ENCODE results near the gene AUH. TPM values are rescaled to one million over a fixed set of nuclear protein-coding genes. Genes with fewer than 3 reads are reported as not detected.

Gene AUH
- total and polyA plus RNA-seq, 9 of the 15 experiments (the other 6 are each of a cell fraction or from before 2014, with no cell fraction given) = 3.4 to 29.0 (median 10.1) TPM

GRCh38 chr9:91193658-91194391 lies 167.9 kb downstream of the AUH start (continued):
- 0 out of 2 replicates have a peak, but pooled peaks have one; percentile 62 for TF ChIP-seq BCOR (IDR thresholded peaks at IDR 0.05)
- TF ChIP-seq, protein P1, sequence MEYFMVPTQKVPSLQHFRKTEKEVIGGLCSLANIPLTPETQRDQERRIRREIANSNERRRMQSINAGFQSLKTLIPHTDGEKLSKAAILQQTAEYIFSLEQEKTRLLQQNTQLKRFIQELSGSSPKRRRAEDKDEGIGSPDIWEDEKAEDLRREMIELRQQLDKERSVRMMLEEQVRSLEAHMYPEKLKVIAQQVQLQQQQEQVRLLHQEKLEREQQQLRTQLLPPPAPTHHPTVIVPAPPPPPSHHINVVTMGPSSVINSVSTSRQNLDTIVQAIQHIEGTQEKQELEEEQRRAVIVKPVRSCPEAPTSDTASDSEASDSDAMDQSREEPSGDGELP (CRISPR knock-in tag; IDR thresholded peaks at IDR 0.05; ENCODE audit: borderline replicate concordance) = peak; percentile 80; the same call in 1 of the 2 replicates
- no peak for TF ChIP-seq ZNF253 (CRISPR knock-in tag; conservative IDR thresholded peaks at IDR 0.05)
- peak; percentile 41 for TF ChIP-seq DPF2 (IDR thresholded peaks at IDR 0.05)
- peak; percentile 75 for TF ChIP-seq ZNF766 (CRISPR knock-in tag; conservative IDR thresholded peaks at IDR 0.05)
- TF ChIP-seq, protein P2, sequence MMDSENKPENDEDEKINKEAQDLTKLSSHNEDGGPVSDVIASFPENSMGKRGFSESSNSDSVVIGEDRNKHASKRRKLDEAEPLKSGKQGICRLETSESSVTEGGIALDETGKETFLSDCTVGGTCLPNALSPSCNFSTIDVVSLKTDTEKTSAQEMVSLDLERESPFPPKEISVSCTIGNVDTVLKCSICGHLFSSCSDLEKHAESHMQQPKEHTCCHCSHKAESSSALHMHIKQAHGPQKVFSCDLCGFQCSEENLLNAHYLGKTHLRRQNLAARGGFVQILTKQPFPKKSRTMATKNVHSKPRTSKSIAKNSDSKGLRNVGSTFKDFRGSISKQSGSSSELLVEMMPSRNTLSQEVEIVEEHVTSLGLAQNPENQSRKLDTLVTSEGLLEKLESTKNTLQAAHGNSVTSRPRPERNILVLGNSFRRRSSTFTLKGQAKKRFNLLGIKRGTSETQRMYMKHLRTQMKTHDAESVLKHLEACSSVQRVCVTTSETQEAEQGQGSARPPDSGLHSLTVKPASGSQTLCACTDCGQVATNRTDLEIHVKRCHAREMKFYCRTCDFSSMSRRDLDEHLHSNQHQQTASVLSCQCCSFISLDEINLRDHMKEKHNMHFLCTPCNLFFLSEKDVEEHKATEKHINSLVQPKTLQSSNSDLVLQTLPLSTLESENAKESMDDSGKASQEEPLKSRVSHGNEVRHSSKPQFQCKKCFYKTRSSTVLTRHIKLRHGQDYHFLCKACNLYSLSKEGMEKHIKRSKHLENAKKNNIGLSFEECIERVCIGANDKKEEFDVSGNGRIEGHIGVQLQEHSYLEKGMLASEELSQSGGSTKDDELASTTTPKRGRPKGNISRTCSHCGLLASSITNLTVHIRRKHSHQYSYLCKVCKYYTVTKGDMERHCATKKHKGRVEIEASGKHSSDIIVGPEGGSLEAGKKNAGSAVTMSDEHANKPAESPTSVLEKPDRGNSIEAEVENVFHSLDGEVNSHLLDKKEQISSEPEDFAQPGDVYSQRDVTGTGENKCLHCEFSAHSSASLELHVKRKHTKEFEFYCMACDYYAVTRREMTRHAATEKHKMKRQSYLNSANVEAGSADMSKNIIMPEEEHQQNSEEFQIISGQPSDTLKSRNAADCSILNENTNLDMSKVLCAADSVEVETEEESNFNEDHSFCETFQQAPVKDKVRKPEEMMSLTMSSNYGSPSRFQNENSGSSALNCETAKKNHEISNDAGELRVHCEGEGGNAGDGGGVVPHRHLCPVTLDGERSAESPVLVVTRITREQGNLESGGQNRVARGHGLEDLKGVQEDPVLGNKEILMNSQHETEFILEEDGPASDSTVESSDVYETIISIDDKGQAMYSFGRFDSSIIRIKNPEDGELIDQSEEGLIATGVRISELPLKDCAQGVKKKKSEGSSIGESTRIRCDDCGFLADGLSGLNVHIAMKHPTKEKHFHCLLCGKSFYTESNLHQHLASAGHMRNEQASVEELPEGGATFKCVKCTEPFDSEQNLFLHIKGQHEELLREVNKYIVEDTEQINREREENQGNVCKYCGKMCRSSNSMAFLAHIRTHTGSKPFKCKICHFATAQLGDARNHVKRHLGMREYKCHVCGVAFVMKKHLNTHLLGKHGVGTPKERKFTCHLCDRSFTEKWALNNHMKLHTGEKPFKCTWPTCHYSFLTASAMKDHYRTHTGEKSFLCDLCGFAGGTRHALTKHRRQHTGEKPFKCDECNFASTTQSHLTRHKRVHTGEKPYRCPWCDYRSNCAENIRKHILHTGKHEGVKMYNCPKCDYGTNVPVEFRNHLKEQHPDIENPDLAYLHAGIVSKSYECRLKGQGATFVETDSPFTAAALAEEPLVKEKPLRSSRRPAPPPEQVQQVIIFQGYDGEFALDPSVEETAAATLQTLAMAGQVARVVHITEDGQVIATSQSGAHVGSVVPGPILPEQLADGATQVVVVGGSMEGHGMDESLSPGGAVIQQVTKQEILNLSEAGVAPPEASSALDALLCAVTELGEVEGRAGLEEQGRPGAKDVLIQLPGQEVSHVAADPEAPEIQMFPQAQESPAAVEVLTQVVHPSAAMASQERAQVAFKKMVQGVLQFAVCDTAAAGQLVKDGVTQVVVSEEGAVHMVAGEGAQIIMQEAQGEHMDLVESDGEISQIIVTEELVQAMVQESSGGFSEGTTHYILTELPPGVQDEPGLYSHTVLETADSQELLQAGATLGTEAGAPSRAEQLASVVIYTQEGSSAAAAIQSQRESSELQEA (IDR thresholded peaks at IDR 0.05; ENCODE audit: low read depth) = no peak
- peak; percentile 44; the same call in 1 of the 2 replicates for TF ChIP-seq KLF13 (tag; IDR thresholded peaks at IDR 0.05; ENCODE audit: borderline replicate concordance, low read depth)
- no peak for TF ChIP-seq NCOA6 (IDR thresholded peaks at IDR 0.05)
- TF ChIP-seq TCFL5 (CRISPR knock-in tag; conservative IDR thresholded peaks at IDR 0.05) = no peak
- no peak for TF ChIP-seq RBM34 (IDR thresholded peaks at IDR 0.05; ENCODE audit: borderline replicate concordance, insufficient read depth, low read length)
- TF ChIP-seq SIX5 (IDR thresholded peaks at IDR 0.05; ENCODE audit: borderline replicate concordance in 1 of 2, insufficient read depth in 1 of 2, low read depth in 1 of 2, low read length in 2 of 2) = 0 out of 4 replicates have a peak, but pooled peaks of 1 of the 2 experiments have one; percentile 6
- peak in 1 of 3 experiments; percentile 21; a peak in 1 of 6 replicates for TF ChIP-seq CTCF (IDR thresholded peaks at IDR 0.05 in 2 of 3, conservative IDR thresholded peaks at IDR 0.05 in 1 of 3; ENCODE audit: insufficient read depth in 2 of 3, low read depth in 1 of 3, low read length in 3 of 3)
- TF ChIP-seq, protein P3, sequence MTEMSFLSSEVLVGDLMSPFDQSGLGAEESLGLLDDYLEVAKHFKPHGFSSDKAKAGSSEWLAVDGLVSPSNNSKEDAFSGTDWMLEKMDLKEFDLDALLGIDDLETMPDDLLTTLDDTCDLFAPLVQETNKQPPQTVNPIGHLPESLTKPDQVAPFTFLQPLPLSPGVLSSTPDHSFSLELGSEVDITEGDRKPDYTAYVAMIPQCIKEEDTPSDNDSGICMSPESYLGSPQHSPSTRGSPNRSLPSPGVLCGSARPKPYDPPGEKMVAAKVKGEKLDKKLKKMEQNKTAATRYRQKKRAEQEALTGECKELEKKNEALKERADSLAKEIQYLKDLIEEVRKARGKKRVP (CRISPR knock-in tag; IDR thresholded peaks at IDR 0.05) = no peak
- no peak for TF ChIP-seq DNMT1 (IDR thresholded peaks at IDR 0.05)

Measured in K562 (cell line).